GM11168 (cell line): ENCODE measurements around the gene EIF1AY.
"Not testable (repeated sequence)": the region's sequence is repeated elsewhere in the genome, so short reads cannot be mapped to it uniquely, and the experiment has no call there.

Experiments
- in situ Hi-C: fragments of 300-500 bp; cut with MboI; formaldehyde crosslinking; loops from one replicate; pipeline ENCODE4 v1.12.0; 2022; ENCODE audit warnings: low sequenced_read_pairs; ENCODE audit not compliant: unreplicated experiment

Gene EIF1AY, protein sequence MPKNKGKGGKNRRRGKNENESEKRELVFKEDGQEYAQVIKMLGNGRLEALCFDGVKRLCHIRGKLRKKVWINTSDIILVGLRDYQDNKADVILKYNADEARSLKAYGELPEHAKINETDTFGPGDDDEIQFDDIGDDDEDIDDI

DNA sequence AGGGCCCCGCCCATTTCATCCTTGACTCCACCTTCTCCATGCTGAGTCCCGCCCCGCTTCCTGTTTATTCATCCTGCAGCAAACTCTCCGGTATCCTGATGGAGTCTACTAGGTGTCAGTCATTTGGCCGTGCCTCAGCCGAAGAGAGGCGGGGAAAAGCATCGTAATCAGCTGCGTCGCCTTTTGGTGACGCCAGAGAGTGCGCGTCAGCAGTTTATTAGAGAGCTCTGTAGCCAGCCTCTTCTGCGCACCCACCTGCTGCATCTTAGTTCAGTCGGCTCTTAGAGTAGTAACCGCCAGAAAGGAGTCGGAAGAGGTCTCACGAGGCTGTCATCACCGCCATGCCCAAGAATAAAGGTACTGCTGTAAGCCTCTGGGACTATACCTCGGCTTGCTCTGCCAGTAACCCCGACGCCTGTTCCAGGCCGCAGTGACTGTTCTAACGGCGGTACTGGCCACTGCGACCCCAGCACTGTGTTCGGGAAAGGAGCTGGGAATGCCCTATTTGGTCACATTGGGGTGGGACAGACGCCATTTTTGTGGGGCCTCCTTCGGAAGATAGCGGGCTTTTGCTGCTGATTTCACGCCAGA lies at the start of gene EIF1AY:
Gene EIF1AY (plus strand): TSS at position 246 of the 591 bp plus-strand sequence. CDS start 96 bp downstream, at position 342.
- in situ Hi-C loops: no loop called here

GRCh38 chrY:20528435-20528834 lies 47.1 kb upstream of the EIF1AY start:
- in situ Hi-C loops: no loop called here

DNA sequence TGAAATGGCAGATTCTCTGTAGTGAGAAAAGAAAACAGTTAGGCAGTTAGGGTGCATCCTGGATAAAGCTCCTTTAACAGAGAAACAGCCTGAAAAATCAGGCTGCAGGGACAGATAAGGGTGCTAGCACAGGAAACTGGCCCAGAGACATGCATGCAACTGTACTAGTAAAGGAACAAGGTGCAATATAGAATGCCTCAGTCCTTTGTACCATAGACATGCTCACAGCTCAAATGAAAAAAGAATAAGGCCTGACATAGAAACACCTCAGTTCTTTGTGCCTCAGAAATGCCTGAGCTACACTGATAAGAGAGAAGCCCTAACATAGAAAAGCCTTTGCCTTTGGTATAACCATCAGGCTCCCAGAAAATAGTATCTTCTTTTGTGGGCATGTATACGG lies 37.4 kb upstream of the EIF1AY start:
- in situ Hi-C loops: no loop called here

GRCh38 chrY:20538933-20539332 lies 36.6 kb upstream of the EIF1AY start:
- in situ Hi-C loops: no loop called here

DNA sequence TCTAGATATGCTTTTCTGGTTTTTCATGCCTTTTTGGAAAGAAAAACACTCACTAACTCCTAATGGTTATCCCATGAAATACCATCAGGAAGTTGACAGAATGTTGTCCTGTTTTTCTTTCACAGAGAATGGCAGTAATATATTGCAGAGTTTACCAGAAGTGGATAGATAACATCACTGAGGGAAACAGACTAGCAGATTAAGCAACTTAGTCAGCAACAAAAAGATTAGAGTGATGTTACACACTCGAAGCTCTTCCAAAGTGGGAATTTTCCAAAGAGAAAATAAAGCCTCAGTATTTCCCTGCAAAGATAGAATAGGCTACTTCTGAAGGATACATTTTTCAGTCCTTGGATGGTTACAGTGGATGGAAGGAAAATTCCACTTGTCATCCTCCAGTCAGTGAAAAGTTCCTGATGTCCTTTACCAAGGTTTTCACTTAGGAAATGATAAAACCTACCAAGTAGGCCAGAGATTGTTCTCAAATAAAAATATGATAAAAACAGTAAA lies 31.1 kb upstream of the EIF1AY start:
- in situ Hi-C loops: no loop called here

DNA sequence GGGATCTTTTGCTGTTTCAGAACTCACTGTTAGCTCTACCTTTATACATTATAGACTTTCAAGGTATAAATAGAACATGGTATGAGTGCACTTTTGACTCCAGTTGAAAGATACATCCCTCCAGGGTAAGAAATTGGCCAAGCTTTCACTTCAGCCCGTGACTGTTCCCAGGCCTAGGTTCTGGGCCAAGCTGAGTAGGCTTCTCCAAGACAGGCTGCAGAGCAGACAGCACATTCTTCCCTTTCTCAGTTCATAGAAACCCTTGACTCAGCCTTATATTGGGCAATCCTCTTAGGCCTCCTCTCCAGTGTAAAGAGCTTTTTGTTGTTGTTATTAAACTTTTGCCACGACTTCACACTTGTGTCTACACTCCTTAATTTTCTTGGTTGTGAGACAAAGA lies 29.5 kb upstream of the EIF1AY start:
- in situ Hi-C loops: no loop called here

DNA sequence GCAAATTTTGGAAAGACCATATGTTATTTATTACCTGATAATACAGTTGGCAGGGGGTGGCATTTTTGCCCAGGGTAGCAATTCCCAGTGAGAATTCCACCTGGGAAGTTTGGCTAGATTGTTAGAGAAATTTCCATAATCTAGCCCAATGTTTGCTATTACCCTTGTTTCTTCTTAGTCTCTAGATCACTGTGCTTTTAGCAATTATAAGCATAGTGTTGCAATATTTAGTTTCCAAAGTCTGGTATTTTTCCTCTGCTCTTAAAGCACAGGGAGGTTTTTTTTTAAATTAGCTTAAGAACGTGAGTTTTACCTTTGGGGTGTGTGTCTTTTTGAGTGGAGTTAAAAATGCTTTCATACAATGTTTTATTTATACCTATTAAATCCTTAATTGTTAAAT lies 26.3 kb upstream of the EIF1AY start:
- in situ Hi-C loops: no loop called here

GRCh38 chrY:20551840-20552239 lies 23.7 kb upstream of the EIF1AY start:
- in situ Hi-C loops: no loop called here

DNA sequence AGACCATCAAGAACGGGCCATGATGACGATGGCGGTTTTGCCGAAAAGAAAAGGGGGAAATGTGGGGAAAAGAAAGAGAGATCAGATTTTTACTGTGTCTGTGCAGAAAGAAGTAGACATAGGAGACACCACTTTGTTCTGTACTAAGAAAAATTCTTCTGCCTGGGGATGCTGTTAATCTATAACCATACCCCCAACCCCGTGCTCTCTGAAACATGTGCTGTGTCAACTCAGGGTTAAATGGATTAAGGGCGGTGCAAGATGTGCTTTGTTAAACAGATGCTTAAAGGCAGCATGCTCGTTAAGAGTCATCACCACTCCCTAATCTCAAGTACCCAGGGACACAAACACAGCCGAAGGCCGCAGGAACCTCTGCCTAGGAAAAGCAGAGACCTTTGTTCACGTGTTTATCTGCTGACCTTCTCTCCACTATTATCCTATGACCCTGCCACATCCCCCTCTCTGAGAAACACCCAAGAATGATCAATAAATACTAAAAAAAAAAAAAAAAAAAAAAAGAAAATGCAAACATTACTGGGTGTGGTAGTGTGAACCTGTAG lies 22.7 kb upstream of the EIF1AY start:
- in situ Hi-C loops: not testable (repeated sequence)

DNA sequence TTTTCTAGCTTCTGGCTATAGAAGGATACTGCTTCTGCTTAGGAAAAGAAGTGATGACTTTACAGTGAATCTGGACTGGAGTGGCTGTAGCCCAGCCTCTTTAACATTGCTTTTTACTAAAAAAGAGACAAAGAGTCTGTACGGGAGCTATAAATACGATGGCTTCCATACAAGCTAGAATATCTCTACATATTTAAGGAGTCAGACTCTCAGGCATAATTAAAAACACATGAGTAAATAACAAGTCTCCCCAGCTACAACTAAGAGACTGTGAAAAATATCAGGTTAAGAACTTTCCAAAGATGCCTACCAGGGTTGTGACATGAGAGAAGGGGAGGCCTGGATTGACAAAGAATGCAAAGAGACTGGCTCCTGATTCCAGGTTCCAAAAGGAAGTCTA lies 19.8 kb upstream of the EIF1AY start:
- in situ Hi-C loops: no loop called here

GRCh38 chrY:20558677-20559076 lies 16.9 kb upstream of the EIF1AY start:
- in situ Hi-C loops: no loop called here

DNA sequence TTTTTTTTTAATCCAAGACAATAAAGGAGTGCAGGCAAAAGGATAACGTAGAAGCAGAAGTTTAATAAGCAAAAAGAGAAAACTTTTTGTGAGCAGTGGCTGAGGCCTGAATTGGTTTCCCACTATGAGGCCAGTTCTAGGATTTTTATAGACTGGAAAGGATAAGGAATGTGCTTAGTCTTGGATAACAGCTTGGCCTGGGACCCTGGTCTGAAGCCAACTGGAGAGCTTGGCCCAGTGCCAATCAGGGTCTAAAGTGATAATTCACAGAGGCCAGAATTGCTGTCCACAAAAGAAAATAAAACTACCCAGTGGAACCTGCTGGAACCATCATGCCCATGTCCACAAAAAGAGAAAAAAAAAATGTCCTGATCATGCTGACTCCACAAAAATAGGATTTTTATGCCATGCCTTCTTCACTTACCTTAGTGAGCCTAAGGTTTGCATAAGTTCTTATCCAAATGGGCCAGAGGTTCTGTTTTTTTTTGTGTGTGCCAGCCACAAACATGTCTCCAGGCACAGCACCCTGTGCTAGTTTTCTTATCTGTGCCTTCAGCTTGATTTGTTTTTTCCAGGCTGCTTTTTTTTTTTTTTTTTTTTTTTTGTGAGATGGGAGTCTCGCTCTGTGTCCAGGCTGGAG lies 15.6 kb upstream of the EIF1AY start:
- in situ Hi-C loops: loop anchor here (10.0 kb wide), 1 partner anchor 175 kb away; no protein-coding TSS in a partner anchor

DNA sequence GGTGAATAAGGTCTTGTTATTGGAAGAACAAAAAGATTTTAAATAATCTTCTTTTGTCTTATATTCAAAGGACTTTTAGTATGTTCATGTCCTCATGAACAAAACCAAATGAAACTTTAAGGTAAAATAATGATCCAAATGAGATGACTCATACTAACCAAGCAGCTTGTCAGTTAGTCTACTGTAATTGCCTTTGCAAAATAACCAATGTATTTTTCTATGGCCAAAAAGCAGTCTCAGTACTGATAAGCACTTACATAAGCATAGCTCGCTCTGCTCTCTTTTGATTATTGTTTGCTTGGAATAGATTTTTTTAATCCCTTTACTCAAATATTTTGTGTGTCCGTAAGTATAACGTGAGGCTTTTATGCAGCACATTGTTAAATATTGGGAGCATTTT lies 4.3 kb upstream of the EIF1AY start:
- in situ Hi-C loops: no loop called here

- in situ Hi-C loops: no loop called here
Observed at GRCh38 chrY:20576506-20576905, 930 bp downstream of the EIF1AY start.

DNA sequence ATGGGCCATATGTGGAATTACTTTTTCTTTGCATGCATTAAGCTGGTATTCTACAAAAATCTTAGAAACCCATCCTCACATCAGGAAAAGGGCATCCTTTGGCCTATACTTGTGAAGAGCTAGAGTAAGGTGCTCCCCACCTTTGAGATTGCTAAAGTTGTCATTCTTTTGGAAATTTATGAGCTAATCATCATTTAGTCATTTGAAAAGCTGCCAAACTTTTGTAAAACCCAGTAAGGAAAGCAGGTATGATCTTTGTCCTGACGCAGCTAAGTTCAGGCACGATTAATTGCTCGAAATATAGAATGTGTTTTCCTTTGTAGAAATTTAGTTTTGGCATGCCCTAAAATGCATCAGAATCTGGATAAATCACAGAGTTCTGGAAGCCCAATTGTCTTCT lies 2.6 kb downstream of the EIF1AY start:
- in situ Hi-C loops: no loop called here

DNA sequence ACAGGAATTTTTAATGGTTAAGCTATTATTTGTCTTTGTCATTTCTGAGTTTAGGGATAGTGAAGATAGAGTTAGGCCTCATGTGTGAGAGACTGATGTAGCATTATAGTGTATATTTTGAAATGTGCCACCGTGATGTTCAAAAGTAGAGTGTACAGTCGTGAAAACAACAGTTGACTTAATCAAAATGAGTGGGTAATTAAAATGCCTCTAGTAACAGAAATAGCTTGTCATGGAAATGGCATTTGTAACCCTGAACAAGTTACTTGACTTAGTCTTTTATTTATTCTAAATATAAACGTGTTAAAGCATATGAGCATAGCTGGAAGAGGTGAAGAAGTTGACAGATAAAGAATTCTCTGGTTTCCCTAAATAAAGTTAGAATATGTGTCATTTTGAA lies 6.1 kb downstream of the EIF1AY start:
- in situ Hi-C loops: no loop called here

DNA sequence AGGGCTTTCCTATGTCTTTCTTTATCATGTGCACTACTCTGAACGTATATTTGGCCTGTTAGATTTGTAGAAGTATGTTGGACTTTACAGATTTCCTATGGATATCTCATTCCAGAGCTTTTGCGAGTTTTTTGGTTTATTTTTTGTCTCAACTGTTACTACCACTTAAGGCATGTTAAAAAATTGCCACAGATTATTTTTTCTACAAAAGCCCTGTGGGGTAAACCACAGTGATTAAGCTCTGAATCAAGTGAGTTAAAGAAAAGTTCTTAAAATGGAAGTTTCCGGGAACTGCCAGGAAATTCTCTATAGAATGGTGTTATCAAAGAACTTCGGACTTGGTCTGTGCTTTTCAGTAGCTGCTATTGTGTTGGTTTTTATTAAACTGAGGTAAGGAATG lies 10.6 kb downstream of the EIF1AY start:
- in situ Hi-C loops: no loop called here
